ENCODE results near the gene GRIN2A.

GRCh38 chr16:9845661-9846361 is 336.4 kb downstream of the GRIN2A start:
- TF ChIP-seq POLR2A (IDR thresholded peaks at IDR 0.05) (no peak), CTCF (IDR thresholded peaks at IDR 0.05) (no peak)

Data from Peyer's patch (tissue), 4 donors.